ENCODE results near the gene CAVIN1. TPM values are rescaled to one million over a fixed set of nuclear protein-coding genes. Genes with fewer than 3 reads are reported as not detected.
A peak's percentile ranks its signal among the peaks of the same experiment; 100 is the strongest.
"Not testable (repeated sequence)": the region's sequence is repeated elsewhere in the genome, so short reads cannot be mapped to it uniquely, and the experiment has no call there.

The CAVIN1 gene
- total RNA-seq, 2 experiments from 2014 or later = 2.5 to 2.9 TPM

DNA sequence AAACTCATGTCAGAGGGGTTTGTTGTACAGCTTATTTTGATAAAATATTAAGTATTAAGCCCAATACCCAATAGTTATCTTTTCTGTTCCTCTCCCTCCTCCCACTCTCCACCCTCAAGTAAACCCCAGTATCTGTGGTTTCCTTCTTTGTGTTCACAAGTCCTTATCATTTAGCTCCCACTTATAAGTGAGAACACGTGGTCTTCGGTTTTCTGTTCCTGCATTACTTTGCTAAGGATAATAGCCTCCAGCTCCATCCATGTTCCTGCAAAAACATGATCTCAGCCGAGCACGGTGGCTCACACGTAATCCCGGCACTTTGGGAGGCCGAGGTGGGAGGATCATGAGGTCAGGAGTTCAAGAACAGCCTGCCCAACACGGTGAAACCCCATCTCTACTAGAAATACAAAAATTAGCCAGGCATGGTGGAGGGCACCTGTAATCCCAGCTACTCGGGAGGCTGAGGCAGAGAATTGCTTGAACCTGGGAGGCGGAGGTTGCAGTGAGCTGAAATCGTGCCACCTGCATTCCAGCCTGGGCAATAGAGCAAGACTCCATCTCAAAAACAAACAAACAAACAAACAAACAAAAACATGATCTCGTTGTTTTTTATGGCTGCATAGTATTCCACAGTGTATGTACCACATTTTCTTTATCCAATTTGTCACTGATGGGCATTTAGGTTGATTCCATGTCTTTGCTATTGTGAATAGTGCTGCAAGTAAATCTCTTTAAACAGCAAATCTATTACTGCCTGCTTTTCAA lies 54.1 kb downstream of the CAVIN1 start:
- Mint-ChIP-seq H3K36me3 (peaks cover 29% of the 10 kb centered on the region), H3K4me1 (ENCODE audit: low read depth) (peaks cover 60% of the 10 kb centered on the region)
- H3K27ac Mint-ChIP-seq; intact Hi-C loops (cut with micrococcal nuclease); DNase-seq; H3K4me3 Mint-ChIP-seq; H3K9me3 Mint-ChIP-seq; H3K27me3 Mint-ChIP-seq: not testable (repeated sequence)
- ChIA-PET POLR2A (interaction anchor here (1.1 kb wide), 1 partner anchor 28 kb away, joined by 4 read pairs; no protein-coding TSS in a partner anchor), CTCF (interaction anchor here (1.3 kb wide), 2 partner anchors 47 to 158 kb away, joined by 4 read pairs; no protein-coding TSS in a partner anchor)

DNA sequence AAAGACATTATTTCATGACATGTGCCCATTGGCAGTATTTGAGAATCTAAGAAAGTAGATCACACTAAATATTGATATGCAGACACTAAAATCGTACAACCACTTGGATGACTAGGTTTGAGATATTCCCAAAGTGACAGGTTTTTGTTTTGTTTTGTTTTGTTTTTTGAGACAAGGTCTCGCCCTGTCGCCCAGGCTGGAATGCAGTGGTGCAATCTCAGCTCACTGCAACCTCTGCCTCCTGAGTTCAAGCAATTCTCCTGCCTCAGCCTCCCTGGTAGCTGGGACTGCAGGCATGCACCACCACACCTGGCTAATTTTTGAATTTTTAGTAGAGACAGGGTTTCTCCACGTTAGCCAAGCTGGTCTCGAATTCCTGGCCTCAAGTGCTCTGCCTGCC lies 54.7 kb downstream of the CAVIN1 start:
- DNase-seq; POLR2A ChIA-PET; H3K4me3 Mint-ChIP-seq; H3K27ac Mint-ChIP-seq; H3K9me3 Mint-ChIP-seq; H3K27me3 Mint-ChIP-seq; intact Hi-C loops (cut with micrococcal nuclease): not testable (repeated sequence)
- peaks cover 30% of the 10 kb centered on the region for H3K36me3 Mint-ChIP-seq
- peaks cover 64% of the 10 kb centered on the region for H3K4me1 Mint-ChIP-seq (ENCODE audit: low read depth)
- CTCF ChIA-PET = interaction anchor here (1.3 kb wide), 1 partner anchor 46 kb away, joined by 4 read pairs; no protein-coding TSS in a partner anchor

GRCh38 chr17:42366176-42367023 lies 56.7 kb downstream of the CAVIN1 start:
- DNase-seq; H3K4me3 Mint-ChIP-seq; H3K9me3 Mint-ChIP-seq; intact Hi-C loops (cut with micrococcal nuclease); H3K27me3 Mint-ChIP-seq: not testable (repeated sequence)
- CTCF ChIA-PET = interaction anchor here (0.6 to 2.2 kb wide), 3 partner anchors 8 to 39 kb away, joined by 3 to 11 read pairs (median 3); no protein-coding TSS in a partner anchor
- POLR2A ChIA-PET = interaction anchor here (0.6 kb wide), 2 partner anchors 21 to 26 kb away, joined by 3 read pairs; no protein-coding TSS in a partner anchor
- Mint-ChIP-seq H3K4me1 (ENCODE audit: low read depth) (peaks cover 74% of the 10 kb centered on the region), H3K27ac (peak overlapping the region; percentile 19), H3K36me3 (peaks cover 35% of the 10 kb centered on the region)

- Mint-ChIP-seq H3K9me3 (no peaks in the 10 kb centered on the region), H3K27me3 (no peaks in the 10 kb centered on the region), H3K4me3 (no peak overlapping the region), H3K27ac (peak overlapping the region; percentile 71), H3K36me3 (peaks cover 34% of the 10 kb centered on the region), H3K4me1 (ENCODE audit: low read depth) (peaks cover 71% of the 10 kb centered on the region)
- ChIA-PET POLR2A (interaction anchor here (1.3 kb wide), 1 partner anchor 23 kb away, joined by 5 read pairs; the partner anchor contains the start of gene STAT3), CTCF (interaction anchor here (0.8 to 2.2 kb wide), 4 partner anchors 14 to 65 kb away, joined by 3 to 11 read pairs (median 4); no protein-coding TSS in a partner anchor)
- DNase-seq = peak; percentile 53
- intact Hi-C loops (cut with micrococcal nuclease) = loop anchor here (2.0 kb wide), 1 partner anchor 24 kb away; the partner anchor contains the start of gene STAT3
These were observed 57.9 kb downstream of the CAVIN1 start for GRCh38 chr17:42365136-42365535.

GRCh38 chr17:42363767-42364585 lies 59.1 kb downstream of the CAVIN1 start:
- peak overlapping the region; percentile 71 for H3K27ac Mint-ChIP-seq
- CTCF ChIA-PET = interaction anchor here (0.9 to 2.1 kb wide), 3 partner anchors 25 to 66 kb away, joined by 4 to 5 read pairs (median 4); partner anchors contain the start of gene STAT3
- no peak overlapping the region for H3K4me3 Mint-ChIP-seq
- peaks cover 34% of the 10 kb centered on the region for H3K36me3 Mint-ChIP-seq
- intact Hi-C loops (cut with micrococcal nuclease) = loop anchor here (1.0 to 2.0 kb wide), 2 partner anchors 22 to 25 kb away; partner anchors contain the start of gene STAT3
- POLR2A ChIA-PET = interaction anchor here (1.3 kb wide), 1 partner anchor 24 kb away, joined by 5 read pairs; the partner anchor contains the start of gene STAT3
- peaks cover 74% of the 10 kb centered on the region for H3K4me1 Mint-ChIP-seq (ENCODE audit: low read depth)
- H3K27me3 Mint-ChIP-seq = no peaks in the 10 kb centered on the region
- no peaks in the 10 kb centered on the region for H3K9me3 Mint-ChIP-seq
- peak; percentile 43 for DNase-seq

GRCh38 chr17:42363231-42363630 lies 59.8 kb downstream of the CAVIN1 start:
- no peak overlapping the region for H3K4me3 Mint-ChIP-seq
- no peak for DNase-seq
- intact Hi-C loops (cut with micrococcal nuclease) = no loop called here
- ChIA-PET POLR2A (no interaction called here), CTCF (interaction anchor here (2.1 kb wide), 1 partner anchor 25 kb away, joined by 4 read pairs; the partner anchor contains the start of gene STAT3)
- no peaks in the 10 kb centered on the region for H3K27me3 Mint-ChIP-seq
- no peaks in the 10 kb centered on the region for H3K9me3 Mint-ChIP-seq
- H3K36me3 Mint-ChIP-seq = peaks cover 34% of the 10 kb centered on the region
- H3K27ac Mint-ChIP-seq = peak overlapping the region; percentile 44
- peaks cover 76% of the 10 kb centered on the region for H3K4me1 Mint-ChIP-seq (ENCODE audit: low read depth)

- CTCF ChIA-PET = interaction anchor here (0.6 to 2.1 kb wide), 6 partner anchors 25 to 57 kb away, joined by 3 to 5 read pairs (median 4); partner anchors contain the start of gene STAT3
- Mint-ChIP-seq H3K27me3 (no peaks in the 10 kb centered on the region), H3K4me1 (ENCODE audit: low read depth) (peaks cover 75% of the 10 kb centered on the region), H3K27ac (peak overlapping the region; percentile 76), H3K9me3 (no peaks in the 10 kb centered on the region), H3K36me3 (peaks cover 34% of the 10 kb centered on the region), H3K4me3 (no peak overlapping the region)
- intact Hi-C loops (cut with micrococcal nuclease) = no loop called here
- no peak for DNase-seq
- POLR2A ChIA-PET = interaction anchor here (1.0 to 1.5 kb wide), 2 partner anchors 20 to 23 kb away, joined by 5 to 8 read pairs; no protein-coding TSS in a partner anchor
These were observed 60.7 kb downstream of the CAVIN1 start for GRCh38 chr17:42362245-42362961.

DNA sequence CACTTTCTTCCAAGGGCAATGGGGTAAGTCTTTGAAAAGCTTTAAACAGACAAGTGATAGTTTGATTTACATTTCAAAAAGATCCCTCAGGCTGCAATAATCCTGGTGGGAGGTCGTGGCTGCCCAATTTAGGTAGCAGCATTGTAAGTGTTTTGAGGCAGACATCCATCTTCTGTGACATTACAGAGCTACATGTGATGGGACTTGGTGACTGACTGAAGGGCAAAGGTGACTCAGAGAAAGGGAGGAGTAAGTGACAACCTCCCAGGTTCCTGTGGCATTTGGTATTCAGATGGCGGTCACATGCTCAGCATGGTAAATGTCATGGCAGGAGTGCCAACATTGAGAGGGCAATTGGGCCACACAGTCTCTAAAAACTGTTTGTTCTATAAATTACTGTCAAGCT lies 61.3 kb downstream of the CAVIN1 start:
- ChIA-PET POLR2A (interaction anchor here (1.0 to 1.5 kb wide), 2 partner anchors 19 to 22 kb away, joined by 5 to 8 read pairs; no protein-coding TSS in a partner anchor), CTCF (interaction anchor here (0.6 to 1.4 kb wide), 7 partner anchors 22 to 56 kb away, joined by 3 to 5 read pairs (median 3); no protein-coding TSS in a partner anchor)
- DNase-seq = peak; percentile 73
- Mint-ChIP-seq H3K4me3 (no peak overlapping the region), H3K4me1 (ENCODE audit: low read depth) (peaks cover 74% of the 10 kb centered on the region), H3K9me3 (no peaks in the 10 kb centered on the region), H3K27ac (peak overlapping the region; percentile 76), H3K27me3 (no peaks in the 10 kb centered on the region), H3K36me3 (peaks cover 36% of the 10 kb centered on the region)
- intact Hi-C loops (cut with micrococcal nuclease) = no loop called here

DNA sequence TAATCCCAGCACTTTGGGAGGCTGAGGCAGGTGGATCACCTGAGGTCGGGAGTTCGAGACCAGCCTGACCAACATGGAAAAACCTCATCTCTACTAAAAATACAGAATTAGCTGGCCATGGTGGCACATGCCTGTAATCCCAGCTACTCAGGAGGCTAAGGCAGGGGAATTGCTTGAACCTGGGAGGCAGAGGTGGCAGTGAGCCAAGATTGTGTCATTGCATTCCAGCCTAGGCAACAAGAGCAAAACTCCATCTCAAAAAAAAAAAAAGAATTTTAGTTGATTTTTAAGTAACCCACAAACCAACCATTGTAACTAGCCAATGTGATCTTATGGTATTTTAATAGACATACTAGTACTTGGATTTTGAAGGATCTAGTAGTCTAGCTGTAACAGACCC lies 62.7 kb downstream of the CAVIN1 start:
- H3K27ac Mint-ChIP-seq; H3K4me3 Mint-ChIP-seq; H3K9me3 Mint-ChIP-seq; intact Hi-C loops (cut with micrococcal nuclease); DNase-seq; POLR2A ChIA-PET; H3K27me3 Mint-ChIP-seq: not testable (repeated sequence)
- Mint-ChIP-seq H3K4me1 (ENCODE audit: low read depth) (peaks cover 71% of the 10 kb centered on the region), H3K36me3 (peaks cover 32% of the 10 kb centered on the region)
- CTCF ChIA-PET = interaction anchor here (0.6 to 1.4 kb wide), 3 partner anchors 16 to 176 kb away, joined by 3 to 6 read pairs (median 3); partner anchors contain the start of gene NAGLU

- Mint-ChIP-seq H3K27ac (no peak overlapping the region), H3K4me3 (no peak overlapping the region), H3K9me3 (no peaks in the 10 kb centered on the region), H3K27me3 (no peaks in the 10 kb centered on the region), H3K4me1 (ENCODE audit: low read depth) (peaks cover 68% of the 10 kb centered on the region), H3K36me3 (peaks cover 24% of the 10 kb centered on the region)
- ChIA-PET POLR2A (interaction anchor here (1.5 kb wide), 1 partner anchor 29 kb away, joined by 8 read pairs; the partner anchor contains the start of gene STAT3), CTCF (interaction anchor here (1.2 to 1.6 kb wide), 2 partner anchors 44 to 47 kb away, joined by 4 to 6 read pairs; no protein-coding TSS in a partner anchor)
- no peak for DNase-seq
- intact Hi-C loops (cut with micrococcal nuclease) = no loop called here
These were observed 63.9 kb downstream of the CAVIN1 start for GRCh38 chr17:42359133-42359532.

Measured in activated CD4-positive, alpha-beta memory T cell treated with anti-CD3 and anti-CD28 coated beads for 36 hours (primary cell).